Liver (tissue), 9 donors: Measurements from ENCODE around the gene CEP63. TPM values are rescaled to one million over a fixed set of nuclear protein-coding genes. Genes with fewer than 3 reads are reported as not detected.

ENCODE experiments used
- DNase-seq: peaks from one replicate; pipeline ENCODE4 v3.0.0-alpha.2; 2017; ENCODE audit warnings: low spot score
- H3K27ac ChIP-seq, 2 donors: one replicate each; pipeline ENCODE4 v1.7.0; 2013; ENCODE audit warnings: inconsistent platforms in 2 of 2, low read length in 2 of 2, control low read depth in 1 of 2, low read depth in 1 of 2, mild to moderate bottlenecking in 1 of 2
- H3K27me3 ChIP-seq, 4 donors: one replicate each; pipeline versions ENCODE4 v1.6.1 to v1.7.0; 2013; ENCODE audit warnings: low read length in 3 of 4, inconsistent platforms in 1 of 4, mild to moderate bottlenecking in 1 of 4, moderate library complexity in 1 of 4; ENCODE audit not compliant: control insufficient read depth in 4 of 4, insufficient read depth in 4 of 4
- H3K36me3 ChIP-seq, 4 donors: one replicate each; pipeline versions ENCODE4 v1.6.1 to v1.7.0; 2013; ENCODE audit warnings: low read length in 3 of 4, mild to moderate bottlenecking in 3 of 4, low read depth in 1 of 4, moderate library complexity in 1 of 4; ENCODE audit not compliant: control insufficient read depth in 4 of 4, insufficient read depth in 3 of 4
- H3K4me1 ChIP-seq, 4 donors: one replicate each; pipeline versions ENCODE4 v1.6.1 to v1.7.0; 2013; ENCODE audit warnings: low read length in 3 of 4, mild to moderate bottlenecking in 3 of 4, moderate library complexity in 1 of 4; ENCODE audit not compliant: control insufficient read depth in 4 of 4, insufficient read depth in 4 of 4
- H3K4me3 ChIP-seq, 3 donors: one replicate each; pipeline versions ENCODE4 v1.6.1 to v1.7.0; 2013; ENCODE audit warnings: low read length in 3 of 3, control low read depth in 1 of 3, low read depth in 1 of 3, mild to moderate bottlenecking in 1 of 3
- H3K9ac ChIP-seq, 2 donors: one replicate each; pipeline ENCODE4 v1.7.0; 2013; ENCODE audit warnings: low read length in 2 of 2, mild to moderate bottlenecking in 2 of 2, moderate library complexity in 2 of 2, control low read depth in 1 of 2, low read depth in 1 of 2
- H3K9me3 ChIP-seq, 4 donors: one replicate each; pipeline versions ENCODE4 v1.6.1 to v1.7.0; 2013; ENCODE audit warnings: low read length in 3 of 4; ENCODE audit not compliant: control insufficient read depth in 4 of 4
- ATF3 ChIP-seq: IDR thresholded peaks from 2 replicates; pipeline ENCODE4 v1.6.1; 2016; ENCODE audit warnings: antibody characterized with exemption
- CTCF ChIP-seq: fragments of 150-350 bp; IDR thresholded peaks from 2 replicates; pipeline ENCODE4 v1.5.1; 2017; ENCODE audit warnings: improper control_type of control experiment, low read depth, low read length; ENCODE audit not compliant: missing input control
- EGR1 ChIP-seq, 2 donors: IDR thresholded peaks; 2 replicates each; pipeline ENCODE4 v1.6.1; 2016 to 2018; ENCODE audit warnings: antibody characterized with exemption in 2 of 2, low read depth in 2 of 2
- FOXA1 ChIP-seq: IDR thresholded peaks from 2 replicates; pipeline ENCODE4 v1.6.1; 2016; ENCODE audit warnings: antibody characterized with exemption
- FOXA2 ChIP-seq: IDR thresholded peaks from 2 replicates; pipeline ENCODE4 v1.6.1; 2016; ENCODE audit warnings: antibody characterized with exemption
- GABPA ChIP-seq, 2 donors: IDR thresholded peaks in 1 of 2; conservative IDR thresholded peaks in 1 of 2; 2 replicates each; pipeline ENCODE4 v1.6.1; 2016; ENCODE audit warnings: antibody characterized with exemption in 2 of 2, mild to moderate bottlenecking in 1 of 2, moderate library complexity in 1 of 2
- HNF4A ChIP-seq, 2 donors: conservative IDR thresholded peaks; 2 replicates each; pipeline ENCODE4 v1.6.1; 2016; ENCODE audit warnings: antibody characterized with exemption in 2 of 2, mild to moderate bottlenecking in 2 of 2
- HNF4G ChIP-seq: IDR thresholded peaks from 2 replicates; pipeline ENCODE4 v1.6.1; 2016; ENCODE audit warnings: antibody characterized with exemption
- JUND ChIP-seq, 2 donors: IDR thresholded peaks; 2 replicates each; pipeline ENCODE4 v1.6.1; 2016; ENCODE audit warnings: antibody characterized with exemption in 2 of 2
- MAX ChIP-seq: IDR thresholded peaks from 2 replicates; pipeline ENCODE4 v1.6.1; 2016; ENCODE audit warnings: antibody characterized with exemption
- NR2F2 ChIP-seq: IDR thresholded peaks from 2 replicates; pipeline ENCODE4 v1.6.1; 2016; ENCODE audit warnings: antibody characterized with exemption
- RAD21 ChIP-seq, 2 donors: IDR thresholded peaks; 2 replicates each; pipeline ENCODE4 v1.6.1; 2016; ENCODE audit warnings: antibody characterized with exemption in 2 of 2, mild to moderate bottlenecking in 2 of 2
- REST ChIP-seq: IDR thresholded peaks from 2 replicates; pipeline ENCODE4 v1.6.1; 2016; ENCODE audit warnings: antibody characterized with exemption, mild to moderate bottlenecking
- RXRA ChIP-seq, 2 donors: IDR thresholded peaks; 2 replicates each; pipeline ENCODE4 v1.6.1; 2017 to 2018; ENCODE audit warnings: antibody characterized with exemption in 2 of 2, mild to moderate bottlenecking in 1 of 2
- SP1 ChIP-seq: IDR thresholded peaks from 2 replicates; pipeline ENCODE4 v1.6.1; 2018; ENCODE audit warnings: antibody characterized with exemption, mild to moderate bottlenecking
- TAF1 ChIP-seq: conservative IDR thresholded peaks from 2 replicates; pipeline ENCODE4 v1.6.1; 2016; ENCODE audit warnings: antibody characterized with exemption, mild to moderate bottlenecking
- YY1 ChIP-seq: IDR thresholded peaks from 2 replicates; pipeline ENCODE4 v1.6.1; 2016; ENCODE audit warnings: antibody characterized with exemption, mild to moderate bottlenecking
- ZBTB33 ChIP-seq: IDR thresholded peaks from 2 replicates; pipeline ENCODE4 v1.6.1; 2016; ENCODE audit warnings: antibody characterized with exemption
- WGBS: extraction: QIAGEN DNeasy Blood & Tissue Kit; methylation state at CpG from one replicate; pipeline ENCODE4 v1.1.7; 2013; 5-methylcytosine and 5-hydroxymethylcytosine counted together
- polyA plus RNA-seq, 2 donors: library from polyadenylated mRNA; stranded (reverse) in 1 of 2; unstranded in 1 of 2; fragments of 200-250 nt in 1 of 2; fragments of >200 nt in 1 of 2; fragmentation: Nextera tagmentation in 1 of 2; extraction: Ambion mirVana in 1 of 2; gene quantifications; one replicate each; pipeline versions ENCODE4 v1.2.1 to v1.2.3, GENCODE V29; 2013 to 2015
- total RNA-seq, 2 donors: library from RNA; depleted of rRNA; stranded (reverse); fragments of >200 nt; gene quantifications; one replicate each; pipeline ENCODE4 v1.2.3, GENCODE V29; 2014
- donor health status: healthy.
- donor health status: healthy.
- donor health status: healthy.
- donor health status: healthy.
- donor health status: healthy.

The CEP63 gene
- total and polyA plus RNA-seq, 4 donors: 8.1 to 16.1 (median 12.7) TPM

GRCh38 chr3:134445636-134446035 is 40.2 kb upstream of the CEP63 start (continued):
- no peak for TF ChIP-seq MAX
- no peak for TF ChIP-seq CTCF

- Histone ChIP-seq H3K9me3 (no peaks in the 10 kb centered on the region), H3K9ac (no peak overlapping the region), H3K27me3 (no peaks in the 10 kb centered on the region), H3K36me3 (no peaks in the 10 kb centered on the region), H3K4me1 (peaks cover 1 to 9% (median 6%) of the 10 kb centered on the region in 4 donors), H3K4me3 (no peak overlapping the region), H3K27ac (no peak overlapping the region)
- no peak for DNase-seq
- TF ChIP-seq CTCF (no peak), JUND (IDR thresholded peaks at IDR 0.05) (no peak), MAX (no peak), FOXA2 (no peak), SP1 (no peak), EGR1 (IDR thresholded peaks at IDR 0.05; ENCODE audit: low read depth in 2 of 2) (no peak), NR2F2 (no peak), HNF4A (conservative IDR thresholded peaks at IDR 0.05) (no peak), ZBTB33 (no peak), REST (no peak), TAF1 (no peak), ATF3 (no peak), HNF4G (no peak), GABPA (IDR thresholded peaks at IDR 0.05 in 1 of 2, conservative IDR thresholded peaks at IDR 0.05 in 1 of 2) (no peak), RXRA (IDR thresholded peaks at IDR 0.05) (no peak), RAD21 (IDR thresholded peaks at IDR 0.05) (no peak), YY1 (no peak), FOXA1 (no peak)
- 76% methylated on average over 3 of the region's 3 CpGs for WGBS
These were observed 39.1 kb upstream of the CEP63 start for GRCh38 chr3:134446800-134447199.
